Hepatocyte (in vitro differentiated cells): Measurements from ENCODE around the gene SETBP1. TPM values are rescaled to one million over a fixed set of nuclear protein-coding genes. Genes with fewer than 3 reads are reported as not detected.

Source experiments
- DNase-seq: peaks from one replicate; pipeline ENCODE4 v3.0.0-alpha.2; 2016; ENCODE audit warnings: low spot score
- H2AFZ ChIP-seq: fragments of 200-600 bp; sonication (generic); 2 replicates; pipeline ENCODE4 v1.6.0; 2016; ENCODE audit warnings: antibody characterized with exemption, mild to moderate bottlenecking
- H3K27ac ChIP-seq: fragments of 200-600 bp; sonication (generic); 2 replicates; pipeline ENCODE4 v1.5.1; 2016; ENCODE audit warnings: mild to moderate bottlenecking
- H3K27me3 ChIP-seq: fragments of 200-600 bp; sonication (generic); 2 replicates; pipeline ENCODE4 v1.6.1; 2016
- H3K36me3 ChIP-seq: fragments of 200-600 bp; sonication (generic); replicated peaks from 2 replicates; pipeline ENCODE4 v1.5.1; 2016; ENCODE audit warnings: low read depth; ENCODE audit not compliant: insufficient read depth
- H3K4me1 ChIP-seq: fragments of 200-600 bp; sonication (generic); 2 replicates; pipeline ENCODE4 v1.5.1; 2016; ENCODE audit warnings: mild to moderate bottlenecking, moderate library complexity; ENCODE audit not compliant: insufficient read depth
- H3K4me2 ChIP-seq: fragments of 200-600 bp; sonication (generic); 2 replicates; pipeline ENCODE4 v1.6.0; 2016
- H3K4me3 ChIP-seq: fragments of 200-600 bp; sonication (generic); 2 replicates; pipeline ENCODE4 v1.5.1; 2016; ENCODE audit warnings: mild to moderate bottlenecking
- H3K79me2 ChIP-seq: fragments of 200-600 bp; sonication (generic); 2 replicates; pipeline ENCODE4 v1.6.0; 2017; ENCODE audit warnings: mild to moderate bottlenecking
- H3K9me2 ChIP-seq: fragments of 200-600 bp; sonication (generic); replicated peaks from 2 replicates; pipeline ENCODE4 v1.6.0; 2017; ENCODE audit warnings: mild to moderate bottlenecking; ENCODE audit not compliant: insufficient read depth
- H3K9me3 ChIP-seq: fragments of 200-600 bp; sonication (generic); 2 replicates; pipeline ENCODE4 v1.5.1; 2016; ENCODE audit warnings: low read depth, mild to moderate bottlenecking
- H4K20me1 ChIP-seq: fragments of 200-600 bp; sonication (generic); 2 replicates; pipeline ENCODE4 v1.6.0; 2016; ENCODE audit warnings: mild to moderate bottlenecking; ENCODE audit not compliant: insufficient read depth, poor library complexity, severe bottlenecking
- CTCF ChIP-seq: fragments of 200-600 bp; sonication (generic); IDR thresholded peaks from 2 replicates; pipeline ENCODE4 v1.5.1; 2016; ENCODE audit warnings: antibody characterized with exemption, mild to moderate bottlenecking; ENCODE audit not compliant: poor library complexity
- EZH2 ChIP-seq: fragments of 200-600 bp; sonication (generic); IDR thresholded peaks from 2 replicates; pipeline ENCODE4 v1.6.1; 2016; ENCODE audit warnings: antibody characterized with exemption, mild to moderate bottlenecking, borderline replicate concordance
- EZH2phosphoT487 ChIP-seq: fragments of 200-600 bp; sonication (generic); IDR thresholded peaks from one replicate; pipeline ENCODE4 v1.6.1; 2018; ENCODE audit warnings: antibody characterized with exemption, mild to moderate bottlenecking, low read depth, moderate library complexity; ENCODE audit not compliant: unreplicated experiment, severe bottlenecking
- WGBS: methylation state at CpG from one replicate; pipeline ENCODE4 v1.1.6; 2016; ENCODE audit warnings: low lambda C conversion rate; ENCODE audit errors: missing lambda C conversion rate; 5-methylcytosine and 5-hydroxymethylcytosine counted together
- polyA plus RNA-seq: library from polyadenylated mRNA; unstranded; fragments of >200 nt; fragmentation: Nextera tagmentation; extraction: Ambion mirVana; gene quantifications from 2 replicates; pipeline ENCODE4 v1.2.1, GENCODE V29; 2016
- total RNA-seq: library from RNA; depleted of rRNA; stranded (reverse); fragments of >200 nt; gene quantifications from 2 replicates; pipeline ENCODE4 v1.2.3, GENCODE V29; 2014

The SETBP1 gene
- total and polyA plus RNA-seq, 2 experiments from 2014 or later, result 10.3 to 21.1 TPM

GRCh38 chr18:44882163-44882868, 201.6 kb downstream of the SETBP1 start:
- TF ChIP-seq EZH2phosphoT487 (no peak), EZH2 (no peak), CTCF (no peak)
- H3K36me3 ChIP-seq, result no peaks in the 10 kb centered on the region
- H3K4me3 ChIP-seq, result no peak overlapping the region
- no peaks in the 10 kb centered on the region for H3K9me2 ChIP-seq
- peaks cover 7% of the 10 kb centered on the region for H3K79me2 ChIP-seq
- no peak overlapping the region for H3K27ac ChIP-seq
- no peaks in the 10 kb centered on the region for H3K9me3 ChIP-seq
- DNase-seq, result no peak
- no peaks in the 10 kb centered on the region for H3K27me3 ChIP-seq
- H2AFZ ChIP-seq, result no peak overlapping the region
- no peaks in the 10 kb centered on the region for H3K4me1 ChIP-seq
- no peaks in the 10 kb centered on the region for H4K20me1 ChIP-seq
- WGBS, result 93% methylated on average over 6 of the region's 6 CpGs
- no peak overlapping the region for H3K4me2 ChIP-seq

GRCh38 chr18:44883671-44884070, 203.0 kb downstream of the SETBP1 start:
- Histone ChIP-seq H3K36me3 (no peaks in the 10 kb centered on the region), H3K9me3 (no peaks in the 10 kb centered on the region), H3K9me2 (no peaks in the 10 kb centered on the region), H3K4me2 (no peak overlapping the region), H3K79me2 (peaks cover 7% of the 10 kb centered on the region), H2AFZ (no peak overlapping the region), H3K27me3 (no peaks in the 10 kb centered on the region), H3K27ac (no peak overlapping the region), H3K4me3 (no peak overlapping the region), H3K4me1 (peaks cover 7% of the 10 kb centered on the region), H4K20me1 (no peaks in the 10 kb centered on the region)
- DNase-seq, result no peak
- TF ChIP-seq CTCF, result no peak
- no peak for TF ChIP-seq EZH2
- TF ChIP-seq EZH2phosphoT487, result no peak
- WGBS, result 97% methylated on average over 4 of the region's 4 CpGs

GRCh38 chr18:44884431-44884830, 203.7 kb downstream of the SETBP1 start:
- peaks cover 7% of the 10 kb centered on the region for H3K4me1 ChIP-seq
- TF ChIP-seq CTCF, result no peak
- TF ChIP-seq EZH2, result no peak
- TF ChIP-seq EZH2phosphoT487, result no peak
- H3K27ac ChIP-seq, result no peak overlapping the region

More at GRCh38 chr18:44884431-44884830, 203.7 kb downstream of the SETBP1 start:
- Histone ChIP-seq H3K27me3 (no peaks in the 10 kb centered on the region), H3K9me2 (no peaks in the 10 kb centered on the region), H4K20me1 (no peaks in the 10 kb centered on the region), H3K9me3 (no peaks in the 10 kb centered on the region), H3K4me2 (no peak overlapping the region), H3K36me3 (no peaks in the 10 kb centered on the region), H3K79me2 (peaks cover 7% of the 10 kb centered on the region), H2AFZ (no peak overlapping the region), H3K4me3 (no peak overlapping the region)
- DNase-seq, result no peak
